Right atrium auricular region (tissue), 2 donors: ENCODE data around the gene ITPR1. TPM values are rescaled to one million over a fixed set of nuclear protein-coding genes. Genes with fewer than 3 reads are reported as not detected.
A peak's percentile ranks its signal among the peaks of the same experiment; 100 is the strongest.

ENCODE experiments used
- DNase-seq: peaks from one replicate; pipeline ENCODE4 v3.0.0-alpha.2; 2019; ENCODE audit warnings: low spot score
- H3K27ac ChIP-seq, 2 donors: fragments of 200-600 bp; sonication (generic); 1 replicate in 1 of 2; 2 replicates in 1 of 2; pipeline ENCODE4 v1.5.1; 2016 to 2019
- H3K27me3 ChIP-seq, 2 donors: fragments of 200-600 bp; sonication (generic); one replicate each; pipeline versions ENCODE4 v1.5.1 to v1.6.0; 2017 to 2019
- H3K36me3 ChIP-seq: fragments of 200-600 bp; sonication (generic); one replicate; pipeline ENCODE4 v1.5.1; 2016
- H3K4me1 ChIP-seq, 2 donors: fragments of 200-600 bp; sonication (generic); one replicate each; pipeline versions ENCODE4 v1.5.1 to v1.6.0; 2017 to 2019
- H3K4me3 ChIP-seq, 2 donors: fragments of 200-600 bp; sonication (generic); 1 replicate in 1 of 2; 2 replicates in 1 of 2; pipeline ENCODE4 v1.5.1; 2017 to 2019; ENCODE audit warnings: mild to moderate bottlenecking in 1 of 2, moderate library complexity in 1 of 2
- H3K9me3 ChIP-seq, 2 donors: fragments of 200-600 bp; sonication (generic); one replicate each; pipeline ENCODE4 v1.5.1; 2019
- CTCF ChIP-seq, 2 donors: fragments of 200-600 bp; sonication (generic); IDR thresholded peaks; one replicate each; pipeline ENCODE4 v1.5.1; 2019; ENCODE audit warnings: antibody characterized with exemption in 2 of 2
- total RNA-seq, 2 donors: library from RNA; depleted of rRNA; stranded (reverse); fragments of >200 nt; gene quantifications; one replicate each; pipeline ENCODE4 v1.1.0, GENCODE V29; 2016

Gene ITPR1
- total RNA-seq, 2 donors from 2014 or later: 36.7 to 42.5 TPM

DNA sequence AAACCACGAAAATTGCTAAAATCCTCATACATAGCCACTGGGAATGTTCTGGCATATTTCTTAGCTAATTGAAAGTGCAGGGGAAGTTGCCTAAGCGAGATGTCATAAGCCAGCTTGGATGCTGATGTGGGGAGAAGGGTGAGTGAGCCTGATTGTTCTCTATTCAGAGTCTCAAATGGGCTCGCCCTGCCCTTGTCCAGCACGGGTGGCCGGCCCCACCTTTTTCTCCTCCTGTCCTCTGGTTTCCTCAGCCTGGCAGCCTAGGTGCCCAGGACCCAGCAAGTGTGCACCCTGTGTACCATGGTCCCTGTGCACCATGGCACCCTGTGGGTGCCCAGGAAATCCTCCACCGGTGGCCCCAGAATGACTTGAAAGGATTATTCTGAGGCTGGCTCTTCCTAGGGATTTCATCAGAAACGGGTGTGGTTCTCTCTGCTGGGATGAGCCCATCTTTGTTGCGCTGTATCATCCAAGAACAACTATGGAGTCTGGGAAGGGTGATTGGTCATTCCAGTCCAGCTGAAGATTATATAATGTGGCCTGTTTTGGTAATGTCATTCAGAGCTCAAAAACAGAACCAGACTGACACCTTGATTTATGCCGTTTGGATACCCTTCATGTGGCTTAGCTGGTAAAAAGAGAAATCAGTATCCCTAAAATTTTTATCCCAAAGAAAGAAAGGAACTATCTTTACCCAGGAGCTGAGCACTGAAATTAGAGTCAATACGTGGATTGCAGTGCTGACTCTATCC, 335.3 kb downstream of the ITPR1 start:
- peak; percentile 82 for DNase-seq
- Histone ChIP-seq H3K27me3 (no peaks in the 10 kb centered on the region), H3K4me3 (no peak overlapping the region), H3K9me3 (no peaks in the 10 kb centered on the region), H3K36me3 (no peaks in the 10 kb centered on the region), H3K27ac (peak overlapping the region; percentile 77 to 82), H3K4me1 (peaks cover 0 to 67% of the 10 kb centered on the region in 2 donors)
- TF ChIP-seq CTCF (IDR thresholded peaks at IDR 0.05): no peak

DNA sequence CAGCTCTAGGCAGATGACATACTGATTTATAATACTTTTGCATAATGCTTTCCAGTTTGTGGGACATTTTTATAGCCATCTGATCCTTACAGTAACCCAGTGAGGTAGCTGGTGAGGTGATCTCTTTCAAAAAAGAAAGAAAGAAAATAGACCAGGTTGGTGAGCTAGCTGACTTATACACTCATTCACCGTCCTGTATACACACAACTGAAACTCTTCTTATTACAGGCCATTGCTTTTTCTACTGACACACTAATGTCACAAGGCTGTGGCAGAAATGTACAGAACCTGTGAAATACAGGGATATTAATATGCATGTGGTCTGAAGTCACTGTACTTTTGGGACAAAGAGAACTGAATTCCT, 335.9 kb downstream of the ITPR1 start:
- TF ChIP-seq CTCF (IDR thresholded peaks at IDR 0.05): no peak
- no peak overlapping the region for H3K4me3 ChIP-seq
- H3K27me3 ChIP-seq: no peaks in the 10 kb centered on the region
- H3K36me3 ChIP-seq: no peaks in the 10 kb centered on the region
- no peaks in the 10 kb centered on the region for H3K9me3 ChIP-seq
- H3K27ac ChIP-seq: peak overlapping the region; percentile 77 to 82
- peaks cover 0 to 67% of the 10 kb centered on the region in 2 donors for H3K4me1 ChIP-seq
- DNase-seq: no peak

DNA sequence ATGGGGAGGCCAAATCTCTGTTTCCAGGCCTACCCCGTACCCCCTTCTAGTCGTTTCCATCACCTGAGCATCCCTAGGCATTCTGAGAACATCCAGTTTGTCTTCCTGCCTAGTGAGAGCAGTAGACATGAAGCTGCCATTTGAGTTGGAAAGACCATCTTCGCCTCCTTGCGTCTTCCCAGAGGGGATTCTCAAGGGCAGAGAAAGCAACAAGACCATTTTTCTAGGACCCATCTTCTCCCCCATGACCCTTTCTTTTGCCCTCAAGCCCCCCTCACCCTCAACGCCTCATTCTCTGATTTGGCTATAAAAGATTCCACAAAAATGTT, 337.4 kb downstream of the ITPR1 start:
- Histone ChIP-seq H3K4me1 (peaks cover 0 to 53% of the 10 kb centered on the region in 2 donors), H3K36me3 (no peaks in the 10 kb centered on the region), H3K4me3 (no peak overlapping the region), H3K9me3 (no peaks in the 10 kb centered on the region), H3K27me3 (no peaks in the 10 kb centered on the region), H3K27ac (peak overlapping the region; percentile 76 to 85)
- no peak for TF ChIP-seq CTCF (IDR thresholded peaks at IDR 0.05)
- no peak for DNase-seq

- no peaks in the 10 kb centered on the region for H3K9me3 ChIP-seq
- no peaks in the 10 kb centered on the region for H3K27me3 ChIP-seq
- H3K4me3 ChIP-seq: no peak overlapping the region
- TF ChIP-seq CTCF (IDR thresholded peaks at IDR 0.05): no peak
- peak overlapping the region; percentile 76 to 85 for H3K27ac ChIP-seq
- H3K4me1 ChIP-seq: peaks cover 0 to 43% of the 10 kb centered on the region in 2 donors
- H3K36me3 ChIP-seq: no peaks in the 10 kb centered on the region
- no peak for DNase-seq
Measured at GRCh38 chr3:4831580-4831950, 338.4 kb downstream of the ITPR1 start.

GRCh38 chr3:4833471-4833870, 340.3 kb downstream of the ITPR1 start:
- no peak for DNase-seq
- no peaks in the 10 kb centered on the region for H3K27me3 ChIP-seq
- H3K4me3 ChIP-seq: no peak overlapping the region
- no peaks in the 10 kb centered on the region for H3K9me3 ChIP-seq
- H3K4me1 ChIP-seq: peaks cover 0 to 24% of the 10 kb centered on the region in 2 donors
- no peak overlapping the region for H3K27ac ChIP-seq
- H3K36me3 ChIP-seq: peaks cover 16% of the 10 kb centered on the region
- TF ChIP-seq CTCF (IDR thresholded peaks at IDR 0.05): no peak

DNA sequence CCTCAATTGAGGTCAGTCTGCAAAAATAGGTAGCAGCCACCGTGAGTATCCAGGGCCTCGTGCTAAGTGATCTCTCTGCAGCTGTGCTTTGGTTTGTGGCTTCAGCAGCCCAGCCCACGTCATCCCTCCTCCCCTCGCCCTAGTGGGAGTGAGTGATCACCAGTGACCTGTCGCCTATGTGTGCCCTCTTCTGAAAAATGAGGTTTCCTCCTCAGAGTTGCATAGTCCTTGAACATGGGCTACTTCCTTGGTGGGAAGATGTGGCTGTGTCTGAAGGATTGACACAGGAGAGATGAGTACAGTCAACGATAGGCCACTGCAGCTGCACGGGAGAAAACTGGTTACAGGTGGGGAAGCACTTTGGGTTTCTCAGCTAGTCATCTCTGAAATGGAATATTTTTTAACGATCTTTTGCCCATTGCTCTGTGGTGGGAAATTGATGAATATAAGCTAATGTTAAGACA, 341.3 kb downstream of the ITPR1 start:
- Histone ChIP-seq H3K9me3 (no peaks in the 10 kb centered on the region), H3K36me3 (peaks cover 23% of the 10 kb centered on the region), H3K4me1 (peaks cover 0 to 15% of the 10 kb centered on the region in 2 donors), H3K27ac (no peak overlapping the region), H3K27me3 (no peaks in the 10 kb centered on the region), H3K4me3 (no peak overlapping the region)
- no peak for DNase-seq
- TF ChIP-seq CTCF (IDR thresholded peaks at IDR 0.05): no peak
